BJ (cell line): ENCODE results near the gene NKAIN1. TPM values are rescaled to one million over a fixed set of nuclear protein-coding genes. Genes with fewer than 3 reads are reported as not detected.

Experiments used
- CTCF ChIA-PET: fragments of 350-600 bp; formaldehyde crosslinking; extraction: SDS; loops from one replicate; lab custom pipeline; 2021; ENCODE audit warnings: antibody characterized with exemption, inconsistent platforms; lab: Yijun Ruan, JAX
- POLR2A ChIA-PET: fragments of 300-600 bp; sonication (Branson Sonifier 250); formaldehyde crosslinking; extraction: SDS; loops from one replicate; lab custom pipeline; 2021; ENCODE audit warnings: antibody characterized with exemption; lab: Charles Lee
- DNase-seq: peaks from one replicate; pipeline ENCODE4 v3.0.0-alpha.2; 2011; ENCODE audit warnings: low read depth
- H3K27me3 ChIP-seq: 2 replicates; pipeline ENCODE4 v1.6.0; 2011; ENCODE audit warnings: low read length; ENCODE audit not compliant: control insufficient read depth, insufficient read depth
- H3K36me3 ChIP-seq: 2 replicates; pipeline ENCODE4 v1.5.1; 2011; ENCODE audit warnings: low read length; ENCODE audit not compliant: control insufficient read depth, insufficient read depth
- H3K4me3 ChIP-seq: 2 replicates; pipeline ENCODE4 v1.5.1; 2011; ENCODE audit warnings: low read depth, mild to moderate bottlenecking, control low read depth, low read length
- polyA plus RNA-seq: library from polyadenylated mRNA; depleted of rRNA; stranded (reverse); fragments of >200 nt; gene quantifications from 2 replicates; pipeline ENCODE4 v1.2.3, GENCODE V29; 2011
- TF ChIP-seq, protein P1 (sequence below): IDR thresholded peaks from 2 replicates; pipeline ENCODE4 v1.5.1; 2011; ENCODE audit warnings: low read depth, mild to moderate bottlenecking, control low read depth, inconsistent platforms, low read length, moderate library complexity; ENCODE audit not compliant: insufficient read depth

Gene NKAIN1
- polyA plus RNA-seq, 1 experiment, result 0.17 TPM

DNA sequence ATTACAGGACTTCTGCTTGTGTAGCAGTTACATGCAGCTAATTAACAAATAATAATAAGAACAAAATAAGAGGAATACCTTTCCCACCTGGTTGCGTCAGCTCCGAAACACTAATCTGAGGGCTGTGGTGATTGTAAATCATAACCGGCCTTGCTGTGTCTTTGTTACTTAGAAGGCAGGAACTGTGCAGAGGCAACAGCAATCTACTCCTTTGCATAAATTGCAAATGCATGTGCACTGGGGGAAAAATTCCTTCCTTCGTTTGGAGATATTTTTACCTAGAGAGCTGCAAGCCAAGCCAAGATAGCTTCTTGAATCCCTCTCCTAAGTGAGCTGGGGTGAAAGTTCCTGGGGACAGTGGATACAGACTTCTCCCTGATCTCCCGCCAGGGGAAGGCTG, 46.0 kb downstream of the NKAIN1 start:
- Histone ChIP-seq H3K36me3 (no peaks in the 10 kb centered on the region), H3K27me3 (no peaks in the 10 kb centered on the region; the same call in none of the 2 replicates), H3K4me3 (no peak overlapping the region)
- ChIA-PET CTCF (interaction anchor here (1.2 to 3.1 kb wide), 2 partner anchors 9 to 12 kb away, joined by 4 to 24 read pairs; no protein-coding TSS in a partner anchor), POLR2A (no interaction called here)
- no peak for DNase-seq
- TF ChIP-seq, protein P1, sequence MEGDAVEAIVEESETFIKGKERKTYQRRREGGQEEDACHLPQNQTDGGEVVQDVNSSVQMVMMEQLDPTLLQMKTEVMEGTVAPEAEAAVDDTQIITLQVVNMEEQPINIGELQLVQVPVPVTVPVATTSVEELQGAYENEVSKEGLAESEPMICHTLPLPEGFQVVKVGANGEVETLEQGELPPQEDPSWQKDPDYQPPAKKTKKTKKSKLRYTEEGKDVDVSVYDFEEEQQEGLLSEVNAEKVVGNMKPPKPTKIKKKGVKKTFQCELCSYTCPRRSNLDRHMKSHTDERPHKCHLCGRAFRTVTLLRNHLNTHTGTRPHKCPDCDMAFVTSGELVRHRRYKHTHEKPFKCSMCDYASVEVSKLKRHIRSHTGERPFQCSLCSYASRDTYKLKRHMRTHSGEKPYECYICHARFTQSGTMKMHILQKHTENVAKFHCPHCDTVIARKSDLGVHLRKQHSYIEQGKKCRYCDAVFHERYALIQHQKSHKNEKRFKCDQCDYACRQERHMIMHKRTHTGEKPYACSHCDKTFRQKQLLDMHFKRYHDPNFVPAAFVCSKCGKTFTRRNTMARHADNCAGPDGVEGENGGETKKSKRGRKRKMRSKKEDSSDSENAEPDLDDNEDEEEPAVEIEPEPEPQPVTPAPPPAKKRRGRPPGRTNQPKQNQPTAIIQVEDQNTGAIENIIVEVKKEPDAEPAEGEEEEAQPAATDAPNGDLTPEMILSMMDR, result no peak

- POLR2A ChIA-PET, result no interaction called here
- CTCF ChIA-PET, result interaction anchor here (0.8 to 2.3 kb wide), 2 partner anchors 9 to 231 kb away, joined by 4 to 13 read pairs; no protein-coding TSS in a partner anchor
- H3K27me3 ChIP-seq, result peaks cover 9% of the 10 kb centered on the region
- H3K36me3 ChIP-seq, result no peaks in the 10 kb centered on the region
- TF ChIP-seq, protein P1, result no peak
- DNase-seq, result no peak
- H3K4me3 ChIP-seq, result no peak overlapping the region
Measured at GRCh38 chr1:31191281-31191680, 48.4 kb downstream of the NKAIN1 start.

DNA sequence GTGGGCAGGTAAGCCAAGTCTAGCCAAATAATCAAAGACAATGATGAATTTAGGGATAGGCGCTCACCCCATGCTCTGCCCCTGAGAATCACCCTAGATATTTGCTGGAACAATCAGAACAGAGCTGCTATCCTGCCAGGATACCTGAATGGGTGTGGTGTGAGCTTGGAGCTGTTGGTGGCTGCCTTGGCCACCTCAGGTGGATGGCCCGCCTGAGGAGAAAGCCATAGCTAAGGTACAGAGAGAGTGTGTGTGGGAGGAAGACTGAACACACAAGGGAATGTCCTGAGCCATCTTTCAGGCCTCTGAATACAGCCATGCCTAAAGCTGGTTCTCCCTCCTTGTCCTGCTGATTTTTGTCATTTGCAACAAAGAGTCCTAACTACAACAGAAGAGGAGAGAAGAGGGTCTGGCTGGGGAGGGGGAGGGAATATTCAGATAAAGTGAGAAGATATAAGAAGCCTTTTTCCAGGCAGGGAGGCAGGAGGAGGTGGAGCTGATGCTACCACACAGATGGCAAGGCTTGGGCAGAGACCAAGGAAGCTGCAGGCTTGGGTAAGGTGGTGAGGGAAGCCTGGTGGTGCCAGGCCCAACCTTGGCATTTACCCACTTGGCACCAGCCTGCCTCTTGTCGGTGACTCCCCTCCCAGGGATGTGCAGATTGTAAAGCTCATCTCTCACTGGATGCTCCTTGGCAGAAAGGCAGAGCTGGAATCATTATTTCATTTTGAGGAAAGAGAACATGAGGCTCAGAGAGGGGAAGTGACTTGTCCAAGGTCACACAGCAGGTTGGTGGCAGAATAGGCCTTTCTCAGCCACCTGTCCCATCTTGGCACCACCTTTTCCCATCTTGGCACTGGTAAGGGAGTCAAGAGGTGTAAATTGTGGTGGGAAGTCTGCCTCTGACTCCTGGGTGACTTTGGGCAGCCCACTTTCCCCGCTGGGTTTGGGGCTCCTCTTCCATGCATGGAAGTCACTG, 49.7 kb downstream of the NKAIN1 start:
- H3K27me3 ChIP-seq, result peaks cover 9% of the 10 kb centered on the region
- POLR2A ChIA-PET, result no interaction called here
- no peak overlapping the region for H3K4me3 ChIP-seq
- CTCF ChIA-PET, result interaction anchor here (0.6 to 1.5 kb wide), 3 partner anchors 8 to 232 kb away, joined by 3 to 7 read pairs (median 4); no protein-coding TSS in a partner anchor
- DNase-seq, result no peak
- no peaks in the 10 kb centered on the region for H3K36me3 ChIP-seq
- TF ChIP-seq, protein P1, result no peak

GRCh38 chr1:31183927-31184554, 55.6 kb downstream of the NKAIN1 start:
- no peaks in the 10 kb centered on the region for H3K36me3 ChIP-seq
- no peak for DNase-seq

More at GRCh38 chr1:31183927-31184554, 55.6 kb downstream of the NKAIN1 start:
- ChIA-PET CTCF (interaction anchor here (0.6 to 6.4 kb wide), 33 partner anchors 8 to 605 kb away, joined by 3 to 73 read pairs (median 6); partner anchors contain the start of gene FABP3), POLR2A (no interaction called here)
- TF ChIP-seq, protein P1, result peak; percentile 79
- H3K27me3 ChIP-seq, result peaks cover 16% of the 10 kb centered on the region
- no peak overlapping the region for H3K4me3 ChIP-seq
